Hepatocyte (in vitro differentiated cells): ENCODE measurements around the gene MEIKIN. TPM values are rescaled to one million over a fixed set of nuclear protein-coding genes. Genes with fewer than 3 reads are reported as not detected.
"Not testable (repeated sequence)": the region's sequence is repeated elsewhere in the genome, so short reads cannot be mapped to it uniquely, and the experiment has no call there.

Experiments used
- DNase-seq: peaks from one replicate; pipeline ENCODE4 v3.0.0-alpha.2; 2016; ENCODE audit warnings: low spot score
- H2AFZ ChIP-seq: fragments of 200-600 bp; sonication (generic); 2 replicates; pipeline ENCODE4 v1.6.0; 2016; ENCODE audit warnings: antibody characterized with exemption, mild to moderate bottlenecking
- H3K27ac ChIP-seq: fragments of 200-600 bp; sonication (generic); 2 replicates; pipeline ENCODE4 v1.5.1; 2016; ENCODE audit warnings: mild to moderate bottlenecking
- H3K27me3 ChIP-seq: fragments of 200-600 bp; sonication (generic); 2 replicates; pipeline ENCODE4 v1.6.1; 2016
- H3K36me3 ChIP-seq: fragments of 200-600 bp; sonication (generic); replicated peaks from 2 replicates; pipeline ENCODE4 v1.5.1; 2016; ENCODE audit warnings: low read depth; ENCODE audit not compliant: insufficient read depth
- H3K4me1 ChIP-seq: fragments of 200-600 bp; sonication (generic); 2 replicates; pipeline ENCODE4 v1.5.1; 2016; ENCODE audit warnings: mild to moderate bottlenecking, moderate library complexity; ENCODE audit not compliant: insufficient read depth
- H3K4me2 ChIP-seq: fragments of 200-600 bp; sonication (generic); 2 replicates; pipeline ENCODE4 v1.6.0; 2016
- H3K4me3 ChIP-seq: fragments of 200-600 bp; sonication (generic); 2 replicates; pipeline ENCODE4 v1.5.1; 2016; ENCODE audit warnings: mild to moderate bottlenecking
- H3K79me2 ChIP-seq: fragments of 200-600 bp; sonication (generic); 2 replicates; pipeline ENCODE4 v1.6.0; 2017; ENCODE audit warnings: mild to moderate bottlenecking
- H3K9me2 ChIP-seq: fragments of 200-600 bp; sonication (generic); replicated peaks from 2 replicates; pipeline ENCODE4 v1.6.0; 2017; ENCODE audit warnings: mild to moderate bottlenecking; ENCODE audit not compliant: insufficient read depth
- H3K9me3 ChIP-seq: fragments of 200-600 bp; sonication (generic); 2 replicates; pipeline ENCODE4 v1.5.1; 2016; ENCODE audit warnings: low read depth, mild to moderate bottlenecking
- H4K20me1 ChIP-seq: fragments of 200-600 bp; sonication (generic); 2 replicates; pipeline ENCODE4 v1.6.0; 2016; ENCODE audit warnings: mild to moderate bottlenecking; ENCODE audit not compliant: insufficient read depth, poor library complexity, severe bottlenecking
- EZH2 ChIP-seq: fragments of 200-600 bp; sonication (generic); IDR thresholded peaks from 2 replicates; pipeline ENCODE4 v1.6.1; 2016; ENCODE audit warnings: antibody characterized with exemption, mild to moderate bottlenecking, borderline replicate concordance
- EZH2phosphoT487 ChIP-seq: fragments of 200-600 bp; sonication (generic); IDR thresholded peaks from one replicate; pipeline ENCODE4 v1.6.1; 2018; ENCODE audit warnings: antibody characterized with exemption, mild to moderate bottlenecking, low read depth, moderate library complexity; ENCODE audit not compliant: unreplicated experiment, severe bottlenecking
- WGBS: methylation state at CpG from one replicate; pipeline ENCODE4 v1.1.6; 2016; ENCODE audit warnings: low lambda C conversion rate; ENCODE audit errors: missing lambda C conversion rate; 5-methylcytosine and 5-hydroxymethylcytosine counted together
- polyA plus RNA-seq: library from polyadenylated mRNA; unstranded; fragments of >200 nt; fragmentation: Nextera tagmentation; extraction: Ambion mirVana; gene quantifications from 2 replicates; pipeline ENCODE4 v1.2.1, GENCODE V29; 2016
- total RNA-seq: library from RNA; depleted of rRNA; stranded (reverse); fragments of >200 nt; gene quantifications from 2 replicates; pipeline ENCODE4 v1.2.3, GENCODE V29; 2014
- TF ChIP-seq, protein P1 (sequence below): fragments of 200-600 bp; sonication (generic); IDR thresholded peaks from 2 replicates; pipeline ENCODE4 v1.5.1; 2016; ENCODE audit warnings: antibody characterized with exemption, mild to moderate bottlenecking; ENCODE audit not compliant: poor library complexity

Gene MEIKIN
- total and polyA plus RNA-seq, 2 experiments from 2014 or later = not detected

DNA sequence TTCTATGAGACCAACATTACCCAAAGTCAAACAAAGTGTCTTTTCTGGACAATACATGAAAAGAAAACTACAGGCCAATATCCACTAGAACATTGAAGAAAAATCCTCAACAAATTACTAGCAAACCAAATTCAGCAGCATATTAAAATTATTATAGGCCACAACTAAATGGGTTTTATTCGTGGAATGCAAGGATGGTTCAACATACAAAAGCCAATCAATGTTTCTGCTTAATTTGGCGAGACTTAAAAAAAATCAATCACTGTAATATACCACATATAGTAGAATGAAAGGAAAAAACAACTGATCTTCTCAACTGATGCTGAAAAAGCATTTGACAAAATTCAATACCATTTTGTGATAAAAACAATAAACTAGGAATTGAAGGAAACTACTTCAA is 96.8 kb downstream of the MEIKIN start:
- TF ChIP-seq EZH2 = no peak
- no peak for TF ChIP-seq EZH2phosphoT487
- TF ChIP-seq, protein P1, sequence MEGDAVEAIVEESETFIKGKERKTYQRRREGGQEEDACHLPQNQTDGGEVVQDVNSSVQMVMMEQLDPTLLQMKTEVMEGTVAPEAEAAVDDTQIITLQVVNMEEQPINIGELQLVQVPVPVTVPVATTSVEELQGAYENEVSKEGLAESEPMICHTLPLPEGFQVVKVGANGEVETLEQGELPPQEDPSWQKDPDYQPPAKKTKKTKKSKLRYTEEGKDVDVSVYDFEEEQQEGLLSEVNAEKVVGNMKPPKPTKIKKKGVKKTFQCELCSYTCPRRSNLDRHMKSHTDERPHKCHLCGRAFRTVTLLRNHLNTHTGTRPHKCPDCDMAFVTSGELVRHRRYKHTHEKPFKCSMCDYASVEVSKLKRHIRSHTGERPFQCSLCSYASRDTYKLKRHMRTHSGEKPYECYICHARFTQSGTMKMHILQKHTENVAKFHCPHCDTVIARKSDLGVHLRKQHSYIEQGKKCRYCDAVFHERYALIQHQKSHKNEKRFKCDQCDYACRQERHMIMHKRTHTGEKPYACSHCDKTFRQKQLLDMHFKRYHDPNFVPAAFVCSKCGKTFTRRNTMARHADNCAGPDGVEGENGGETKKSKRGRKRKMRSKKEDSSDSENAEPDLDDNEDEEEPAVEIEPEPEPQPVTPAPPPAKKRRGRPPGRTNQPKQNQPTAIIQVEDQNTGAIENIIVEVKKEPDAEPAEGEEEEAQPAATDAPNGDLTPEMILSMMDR = no peak
- Histone ChIP-seq H4K20me1 (no peaks in the 10 kb centered on the region), H3K27ac (no peak overlapping the region), H3K4me3 (no peak overlapping the region), H3K36me3 (no peaks in the 10 kb centered on the region), H3K9me2 (no peaks in the 10 kb centered on the region), H3K9me3 (peaks cover 5% of the 10 kb centered on the region), H3K79me2 (no peaks in the 10 kb centered on the region), H3K4me1 (no peaks in the 10 kb centered on the region), H2AFZ (no peak overlapping the region), H3K4me2 (no peak overlapping the region), H3K27me3 (no peaks in the 10 kb centered on the region)
- no peak for DNase-seq
- 59% methylated on average over 2 of the region's 2 CpGs for WGBS

DNA sequence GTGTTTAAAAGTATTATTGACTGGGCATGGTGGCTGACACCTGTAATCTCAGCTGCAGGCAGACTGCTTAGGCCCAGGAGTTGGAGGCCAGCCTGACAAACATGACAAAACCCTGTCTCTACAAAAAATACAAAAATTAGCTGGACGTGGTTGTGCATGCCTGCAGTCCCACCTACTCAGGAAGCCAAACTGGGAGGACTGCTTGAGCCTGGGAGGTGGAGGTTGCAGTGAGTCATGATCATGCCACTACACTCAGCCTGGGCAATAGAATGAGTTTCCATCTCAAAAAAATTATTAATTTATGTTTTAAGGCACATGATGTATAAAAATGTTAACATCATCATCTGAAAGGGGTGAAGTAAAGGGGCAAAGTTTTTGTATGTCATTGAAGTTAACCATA is 98.9 kb downstream of the MEIKIN start:
- H3K9me2 ChIP-seq = no peaks in the 10 kb centered on the region
- no peak overlapping the region for H2AFZ ChIP-seq
- no peak overlapping the region for H3K4me2 ChIP-seq
- no peaks in the 10 kb centered on the region for H4K20me1 ChIP-seq
- WGBS = 55% methylated on average over 1 of the region's 1 CpG
- H3K27me3 ChIP-seq = no peaks in the 10 kb centered on the region
- no peak overlapping the region for H3K27ac ChIP-seq
- no peaks in the 10 kb centered on the region for H3K79me2 ChIP-seq
- TF ChIP-seq, protein P1 = no peak
- no peak for TF ChIP-seq EZH2phosphoT487
- no peak for TF ChIP-seq EZH2
- no peak overlapping the region for H3K4me3 ChIP-seq
- no peak for DNase-seq
- H3K9me3 ChIP-seq = peaks cover 5% of the 10 kb centered on the region
- H3K36me3 ChIP-seq = no peaks in the 10 kb centered on the region
- no peaks in the 10 kb centered on the region for H3K4me1 ChIP-seq

DNA sequence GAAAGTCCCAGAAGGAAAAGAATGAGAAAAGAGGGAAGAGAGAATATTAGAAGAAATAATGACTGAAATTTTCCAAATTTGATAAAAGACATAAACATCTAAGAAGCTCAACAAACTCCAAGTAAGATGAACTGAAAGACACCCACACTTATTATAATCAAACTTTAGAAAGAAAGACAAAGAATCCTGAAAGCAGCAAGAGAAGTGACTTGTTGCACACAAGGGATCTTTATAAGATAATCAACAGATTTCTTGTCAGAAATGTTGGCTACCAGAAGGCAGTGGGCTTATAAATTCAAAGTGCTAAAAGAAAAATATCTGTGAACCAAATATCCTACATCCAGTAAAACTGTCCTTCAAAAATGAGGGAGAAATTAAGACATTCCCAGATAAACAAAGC is 99.6 kb downstream of the MEIKIN start:
- H3K4me2 ChIP-seq = no peak overlapping the region
- peaks cover 5% of the 10 kb centered on the region for H3K9me3 ChIP-seq
- H3K27me3 ChIP-seq = no peaks in the 10 kb centered on the region
- H3K4me3 ChIP-seq = no peak overlapping the region
- no peaks in the 10 kb centered on the region for H3K79me2 ChIP-seq
- no peak for DNase-seq
- H2AFZ ChIP-seq = no peak overlapping the region
- H3K9me2 ChIP-seq = no peaks in the 10 kb centered on the region
- TF ChIP-seq, protein P1 = no peak
- TF ChIP-seq EZH2phosphoT487 (no peak), EZH2 (no peak)
- no peaks in the 10 kb centered on the region for H4K20me1 ChIP-seq
- no peaks in the 10 kb centered on the region for H3K36me3 ChIP-seq
- H3K4me1 ChIP-seq = no peaks in the 10 kb centered on the region
- H3K27ac ChIP-seq = no peak overlapping the region

DNA sequence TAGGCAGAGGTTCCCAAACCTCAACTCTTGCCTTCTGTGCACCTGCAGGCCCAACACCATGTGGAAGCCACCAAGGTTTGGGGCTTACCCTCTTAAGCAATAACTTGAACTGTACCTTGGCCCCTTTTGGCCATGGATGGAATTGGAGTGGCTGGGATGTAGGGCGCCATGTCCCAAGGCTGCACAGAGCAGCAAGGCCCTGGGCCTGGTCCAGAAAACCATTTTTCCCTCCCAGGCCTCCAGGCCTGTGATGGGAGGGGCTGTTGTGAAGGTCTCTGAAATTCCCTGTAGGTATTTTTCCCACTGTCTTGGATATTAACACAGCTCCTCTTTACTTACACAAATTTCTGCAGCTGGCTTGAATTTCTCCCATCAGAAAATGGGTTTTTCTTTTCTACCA is 102.5 kb downstream of the MEIKIN start:
- not testable (repeated sequence) for H2AFZ ChIP-seq, H4K20me1 ChIP-seq, H3K4me1 ChIP-seq, DNase-seq, H3K9me3 ChIP-seq, H3K4me2 ChIP-seq, H3K79me2 ChIP-seq, H3K27me3 ChIP-seq, H3K9me2 ChIP-seq, H3K36me3 ChIP-seq, H3K4me3 ChIP-seq, H3K27ac ChIP-seq
- WGBS = 83% methylated on average over 1 of the region's 1 CpG

DNA sequence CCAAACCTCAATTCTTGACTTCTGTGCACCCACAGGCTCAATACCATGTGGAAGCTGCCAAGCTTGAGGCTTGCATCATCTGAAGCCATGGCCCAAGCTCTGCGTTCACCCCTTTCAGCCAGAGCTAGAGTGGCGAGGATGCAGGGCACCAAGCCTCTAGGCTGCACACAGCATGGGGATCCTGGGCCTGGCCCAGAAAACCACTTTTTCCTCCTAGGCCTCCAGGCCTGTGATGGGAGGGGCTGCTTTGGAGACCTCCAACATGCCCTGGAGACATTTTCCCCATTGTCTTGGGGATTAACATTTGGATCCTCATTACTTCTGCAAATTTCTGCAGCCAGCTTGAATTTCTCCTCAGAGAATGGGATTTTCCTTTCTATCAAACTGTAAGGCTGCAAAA is 112.8 kb downstream of the MEIKIN start:
- H3K79me2 ChIP-seq = not testable (repeated sequence)
- WGBS = 76% methylated on average over 2 of the region's 2 CpGs

More for the DNA sequence above, 112.8 kb downstream of the MEIKIN start:
- H3K9me3 ChIP-seq, H4K20me1 ChIP-seq, H3K36me3 ChIP-seq, H2AFZ ChIP-seq, H3K4me2 ChIP-seq, DNase-seq, H3K9me2 ChIP-seq, H3K27ac ChIP-seq, H3K4me3 ChIP-seq, H3K27me3 ChIP-seq, H3K4me1 ChIP-seq: not testable (repeated sequence)
